ENCODE results near the gene CNOT1.
"Not testable (repeated sequence)": the region's sequence is repeated elsewhere in the genome, so short reads cannot be mapped to it uniquely, and the experiment has no call there.

- TF ChIP-seq, protein P1, sequence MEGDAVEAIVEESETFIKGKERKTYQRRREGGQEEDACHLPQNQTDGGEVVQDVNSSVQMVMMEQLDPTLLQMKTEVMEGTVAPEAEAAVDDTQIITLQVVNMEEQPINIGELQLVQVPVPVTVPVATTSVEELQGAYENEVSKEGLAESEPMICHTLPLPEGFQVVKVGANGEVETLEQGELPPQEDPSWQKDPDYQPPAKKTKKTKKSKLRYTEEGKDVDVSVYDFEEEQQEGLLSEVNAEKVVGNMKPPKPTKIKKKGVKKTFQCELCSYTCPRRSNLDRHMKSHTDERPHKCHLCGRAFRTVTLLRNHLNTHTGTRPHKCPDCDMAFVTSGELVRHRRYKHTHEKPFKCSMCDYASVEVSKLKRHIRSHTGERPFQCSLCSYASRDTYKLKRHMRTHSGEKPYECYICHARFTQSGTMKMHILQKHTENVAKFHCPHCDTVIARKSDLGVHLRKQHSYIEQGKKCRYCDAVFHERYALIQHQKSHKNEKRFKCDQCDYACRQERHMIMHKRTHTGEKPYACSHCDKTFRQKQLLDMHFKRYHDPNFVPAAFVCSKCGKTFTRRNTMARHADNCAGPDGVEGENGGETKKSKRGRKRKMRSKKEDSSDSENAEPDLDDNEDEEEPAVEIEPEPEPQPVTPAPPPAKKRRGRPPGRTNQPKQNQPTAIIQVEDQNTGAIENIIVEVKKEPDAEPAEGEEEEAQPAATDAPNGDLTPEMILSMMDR (IDR thresholded peaks at IDR 0.05) = not testable (repeated sequence)
- not testable (repeated sequence) for TF ChIP-seq POLR2A (IDR thresholded peaks at IDR 0.05)
Observed at GRCh38 chr16:58490539-58490938, 139.1 kb downstream of the CNOT1 start.

All from adrenal gland (tissue), 5 donors.